Ureter (tissue), 1 donor: ENCODE data around the gene EPOP. TPM values are rescaled to one million over a fixed set of nuclear protein-coding genes. Genes with fewer than 3 reads are reported as not detected.
A peak's percentile ranks its signal among the peaks of the same experiment; 100 is the strongest.

Experiments used
- DNase-seq: peaks from one replicate; pipeline ENCODE4 v3.0.0-alpha.2; 2020; ENCODE audit warnings: low spot score
- total RNA-seq: library from RNA; stranded (reverse); gene quantifications from one replicate; pipeline ENCODE4 v1.2.4, GENCODE V29; 2023
- donor health status: DM: yes; HTN: yes; CAD: no.

The EPOP gene
- total RNA-seq, 1 donor from 2014 or later, result 3.4 TPM

DNA sequence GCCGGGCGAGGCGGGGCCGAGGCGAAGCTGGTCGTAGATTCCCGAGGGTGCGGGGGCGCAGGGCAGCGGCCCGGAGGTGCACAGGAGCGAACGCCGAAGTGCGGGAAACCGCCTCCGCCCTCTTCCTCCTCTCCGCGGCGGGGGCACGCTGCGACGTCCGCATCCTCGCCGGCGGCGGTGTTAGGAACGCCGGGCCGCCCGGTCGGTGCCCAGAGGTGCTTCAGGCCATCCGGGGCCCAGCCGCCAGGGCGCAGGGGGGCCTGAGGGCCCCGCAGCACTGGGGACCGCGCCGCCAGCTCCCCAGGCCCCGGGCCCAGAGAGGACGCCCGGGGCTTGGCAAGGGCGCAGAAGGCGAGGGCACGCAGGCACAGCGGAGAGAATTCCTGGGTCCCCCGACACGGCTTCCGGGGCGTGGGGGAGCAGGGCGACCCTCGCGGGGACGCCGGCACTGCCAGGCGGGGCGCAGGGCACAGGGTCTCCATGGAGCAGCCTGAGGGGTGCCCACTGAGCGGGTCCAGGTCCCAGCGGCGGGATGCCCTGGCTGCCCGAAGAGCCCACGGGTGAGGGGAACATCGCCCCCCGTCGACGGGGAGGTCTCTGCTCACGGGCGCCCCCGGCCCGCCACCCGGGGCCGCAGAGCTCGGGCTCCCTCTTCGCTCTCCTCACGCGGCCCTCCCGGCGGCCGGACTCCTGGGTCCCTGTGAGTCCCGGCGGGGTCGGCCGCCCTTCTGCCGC lies 576 bp downstream of the EPOP start:
- no peak for DNase-seq

DNA sequence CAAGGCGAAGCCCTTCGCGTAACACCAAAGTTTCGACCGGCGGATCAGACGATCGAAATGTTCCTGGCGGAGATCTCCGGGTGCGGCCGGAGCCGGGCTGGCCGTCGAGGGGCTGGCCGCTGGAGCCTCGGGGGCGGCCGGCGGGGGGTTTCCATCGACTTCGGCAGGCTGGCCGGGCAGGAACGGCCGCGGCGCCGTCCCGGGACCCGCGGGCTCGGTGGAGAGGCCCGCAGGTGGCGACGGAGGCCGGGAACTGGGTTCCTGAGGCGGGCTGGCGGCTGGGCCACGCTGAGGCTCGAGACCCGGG lies 1.1 kb downstream of the EPOP start:
- DNase-seq, result no peak

DNA sequence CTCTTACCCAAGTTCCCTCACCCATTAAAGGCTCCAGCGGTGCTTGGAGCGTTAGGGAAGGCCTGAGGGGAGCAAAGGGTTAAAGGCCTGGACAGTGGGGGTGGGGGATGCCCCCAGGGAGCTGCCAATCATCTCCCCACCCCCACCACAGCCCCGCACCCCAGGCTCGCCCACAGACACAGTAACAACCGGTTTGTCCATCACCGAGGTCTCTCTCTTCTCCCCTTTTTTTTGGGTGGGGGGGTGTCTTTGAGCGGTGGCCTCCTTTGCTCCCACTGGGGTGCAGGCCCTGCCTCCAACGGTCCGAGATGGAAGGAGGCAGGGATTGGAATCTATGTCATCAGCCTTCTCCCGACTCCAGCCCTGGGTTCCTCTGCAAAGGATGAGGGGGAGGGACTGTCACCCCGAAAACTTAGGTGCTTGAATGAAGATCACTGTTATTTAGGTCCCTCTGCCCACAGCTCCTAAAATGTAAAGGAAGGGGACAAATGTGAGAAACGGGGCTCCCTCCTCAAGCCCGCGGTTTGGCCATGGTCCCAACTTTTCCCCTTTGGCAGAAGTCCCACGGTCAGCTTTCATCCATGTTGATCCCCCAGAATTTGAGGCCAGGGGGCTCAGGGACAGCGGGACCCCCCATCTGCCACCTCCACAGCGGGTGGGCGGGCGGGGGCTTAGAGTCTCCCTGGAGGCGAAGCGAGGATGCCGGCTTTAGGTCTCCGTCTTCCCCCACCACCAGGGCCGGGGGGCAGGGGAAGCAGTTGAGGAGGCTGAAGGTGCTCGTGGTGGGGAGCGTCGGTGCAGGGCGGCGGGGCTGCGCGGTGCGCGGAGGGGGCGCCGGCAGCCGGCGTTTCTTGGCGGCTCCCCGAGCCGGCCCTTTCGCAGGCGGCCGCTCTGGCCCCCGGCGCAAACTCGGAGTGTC lies 1.7 kb downstream of the EPOP start:
- no peak for DNase-seq

DNA sequence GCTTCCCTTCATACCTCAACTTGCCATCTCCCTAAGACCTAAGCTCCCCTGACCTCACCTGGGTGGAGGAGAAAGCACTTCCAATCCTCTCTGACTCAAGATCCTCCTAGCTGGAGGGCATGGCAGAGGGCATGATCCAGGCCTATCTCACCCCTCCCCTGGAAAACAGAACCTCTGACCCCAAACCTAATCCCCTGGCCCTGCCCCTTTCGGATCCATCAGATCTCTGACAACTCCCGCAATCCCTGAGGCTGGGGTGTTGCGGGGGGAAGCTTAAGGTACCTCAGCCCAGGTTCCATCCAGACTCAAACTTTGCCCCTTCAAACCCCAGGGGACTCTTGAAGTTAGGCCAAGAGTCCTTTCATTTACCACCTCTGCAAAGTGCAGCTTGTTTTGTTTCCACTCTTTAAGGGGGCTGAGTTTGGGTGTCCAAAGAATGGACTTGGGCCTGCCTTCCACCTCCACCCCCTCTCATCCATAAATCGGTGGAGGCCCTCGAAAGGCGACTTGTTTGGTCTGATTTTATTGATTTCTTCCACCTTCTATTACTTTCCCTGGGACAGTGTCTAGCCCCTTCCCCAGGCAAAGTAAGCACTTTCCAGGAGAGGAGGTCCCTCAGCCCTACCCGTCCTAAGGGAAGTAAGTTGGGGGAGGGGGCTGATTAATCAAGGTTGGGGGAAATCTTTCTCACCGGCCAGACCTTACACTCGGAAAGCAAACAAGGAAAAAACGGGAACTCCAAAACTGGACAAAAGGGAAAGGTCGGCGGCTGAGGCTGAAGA lies 2.6 kb downstream of the EPOP start:
- DNase-seq, result no peak

DNA sequence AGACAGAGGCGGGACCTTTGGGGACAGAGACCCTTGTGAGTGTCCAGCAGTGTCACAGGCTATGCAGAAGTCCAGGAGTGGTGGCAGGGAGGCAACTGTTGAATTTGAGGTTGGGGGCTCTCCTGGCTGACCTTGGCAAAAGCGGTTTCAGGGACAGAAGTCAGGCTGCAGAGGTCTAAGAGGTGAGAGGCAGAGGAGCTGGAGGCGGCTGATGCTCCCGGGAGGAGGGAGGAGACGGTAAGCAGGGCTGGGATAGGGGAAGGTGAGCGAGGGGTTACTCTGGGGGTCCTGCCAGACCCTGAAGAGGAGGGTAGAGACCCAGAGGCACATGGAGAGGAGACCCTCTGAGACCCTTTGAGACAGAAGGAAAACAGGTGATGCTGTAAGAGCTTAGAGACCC lies 5.2 kb downstream of the EPOP start:
- DNase-seq, result no peak

DNA sequence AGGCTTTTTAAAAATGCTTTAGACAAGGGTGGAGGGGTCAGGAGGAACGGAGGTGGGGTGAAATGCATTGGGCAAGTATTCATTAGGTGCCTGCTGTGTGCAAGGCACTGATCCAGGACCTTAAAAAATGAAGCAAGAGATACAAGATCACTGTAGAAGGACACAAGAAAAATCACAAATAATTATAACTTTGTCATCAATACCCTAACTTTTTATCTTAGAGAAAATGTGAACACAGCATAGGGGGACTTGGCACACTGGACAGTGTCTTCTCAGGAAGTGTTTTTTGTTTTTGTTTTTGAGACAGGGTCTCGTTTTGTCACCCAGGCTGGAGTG lies 7.0 kb downstream of the EPOP start:
- no peak for DNase-seq

DNA sequence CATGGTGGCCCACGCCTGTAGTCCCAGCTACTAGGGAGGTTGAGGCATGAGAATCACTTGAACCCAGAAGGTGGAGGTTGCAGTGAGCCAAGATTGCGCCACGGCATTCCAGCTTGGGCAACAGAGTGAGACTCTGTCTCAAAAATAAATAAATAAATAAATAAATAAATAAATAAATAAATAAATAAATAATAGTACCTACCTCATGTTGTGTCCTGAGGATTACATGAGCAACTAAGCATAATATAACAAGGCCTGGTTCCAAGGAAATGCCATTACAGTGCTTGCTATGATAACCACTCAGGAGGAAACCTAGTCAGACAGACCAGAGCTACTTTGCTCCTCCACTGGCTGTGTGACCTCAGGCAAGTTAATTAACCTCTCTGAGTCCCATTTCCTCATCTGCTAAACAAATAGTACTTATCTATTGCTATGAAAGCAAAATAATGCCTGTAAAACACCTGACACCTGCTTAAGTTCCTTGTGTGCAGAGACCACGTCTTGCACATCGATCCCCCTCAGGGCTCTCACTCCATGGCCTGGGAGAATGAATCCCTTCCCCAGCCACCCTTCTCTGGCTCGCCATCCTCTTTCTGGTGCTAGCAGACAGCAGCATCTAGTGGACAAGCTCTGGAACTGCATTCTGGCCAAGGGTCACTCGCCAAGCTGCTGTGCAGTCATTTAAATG lies 7.5 kb downstream of the EPOP start:
- DNase-seq, result peak; percentile 76

DNA sequence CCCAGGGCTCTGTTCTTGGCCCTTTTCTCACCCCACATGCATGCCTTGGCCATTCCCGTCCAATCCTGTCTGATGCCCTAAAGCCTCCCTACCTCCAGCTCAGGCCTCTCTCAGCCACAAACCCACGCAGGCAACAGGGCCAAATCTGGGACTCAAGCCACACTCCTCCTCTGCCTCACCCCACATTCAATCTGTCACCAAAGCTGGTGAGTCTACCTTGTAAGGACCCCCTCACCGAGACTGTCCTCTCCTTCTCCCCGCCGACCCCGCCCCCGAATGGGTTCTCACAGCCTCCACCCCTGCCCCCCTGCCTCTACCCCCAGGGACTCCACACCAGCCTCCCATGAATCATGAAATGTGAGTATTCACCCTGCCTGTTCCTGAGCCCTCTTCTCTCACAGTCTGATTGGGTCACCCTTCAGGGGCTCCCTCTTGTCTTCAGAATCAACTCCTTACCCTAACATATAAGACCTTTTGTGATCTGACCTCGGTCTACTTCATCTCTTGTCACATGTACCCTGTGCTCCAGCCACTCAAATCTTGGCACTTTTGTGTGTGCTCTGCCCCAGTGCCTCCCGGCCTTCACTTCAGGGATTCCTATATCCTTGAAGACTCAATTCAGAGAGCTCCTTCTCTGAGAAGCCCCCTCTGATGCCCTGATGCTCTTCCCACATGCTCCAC lies 10.7 kb downstream of the EPOP start:
- no peak for DNase-seq

DNA sequence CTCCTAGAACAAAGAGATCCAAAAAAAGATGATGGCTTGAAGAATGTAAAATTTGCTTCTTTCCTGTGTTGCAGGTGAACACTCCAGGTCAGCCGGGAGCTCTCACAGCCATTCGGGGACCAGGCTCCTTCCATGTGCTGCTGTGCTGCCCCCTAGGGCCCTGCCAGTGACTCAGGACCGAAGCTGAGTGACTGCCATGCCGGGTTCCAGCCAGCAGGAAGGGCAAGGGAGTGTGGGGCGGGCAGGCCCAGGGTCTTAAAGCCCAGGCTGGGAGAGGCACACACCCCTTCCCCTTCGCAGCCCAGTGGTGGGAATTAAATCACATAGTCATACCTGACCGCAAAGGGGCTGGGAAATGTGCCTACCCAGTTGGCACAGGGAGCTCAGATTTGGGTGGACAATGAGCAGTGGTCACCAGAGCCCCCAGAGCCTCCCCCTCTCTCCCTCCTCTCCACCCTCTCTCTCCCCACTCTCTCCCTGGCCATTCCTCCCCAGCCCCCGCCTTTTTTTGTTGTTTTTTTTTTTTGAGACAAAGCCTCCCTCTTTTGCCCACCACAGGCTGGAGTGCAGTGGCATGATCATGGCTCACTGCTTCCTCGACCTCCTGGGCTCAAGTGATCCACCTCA lies 11.5 kb downstream of the EPOP start:
- peak; percentile 61 for DNase-seq

DNA sequence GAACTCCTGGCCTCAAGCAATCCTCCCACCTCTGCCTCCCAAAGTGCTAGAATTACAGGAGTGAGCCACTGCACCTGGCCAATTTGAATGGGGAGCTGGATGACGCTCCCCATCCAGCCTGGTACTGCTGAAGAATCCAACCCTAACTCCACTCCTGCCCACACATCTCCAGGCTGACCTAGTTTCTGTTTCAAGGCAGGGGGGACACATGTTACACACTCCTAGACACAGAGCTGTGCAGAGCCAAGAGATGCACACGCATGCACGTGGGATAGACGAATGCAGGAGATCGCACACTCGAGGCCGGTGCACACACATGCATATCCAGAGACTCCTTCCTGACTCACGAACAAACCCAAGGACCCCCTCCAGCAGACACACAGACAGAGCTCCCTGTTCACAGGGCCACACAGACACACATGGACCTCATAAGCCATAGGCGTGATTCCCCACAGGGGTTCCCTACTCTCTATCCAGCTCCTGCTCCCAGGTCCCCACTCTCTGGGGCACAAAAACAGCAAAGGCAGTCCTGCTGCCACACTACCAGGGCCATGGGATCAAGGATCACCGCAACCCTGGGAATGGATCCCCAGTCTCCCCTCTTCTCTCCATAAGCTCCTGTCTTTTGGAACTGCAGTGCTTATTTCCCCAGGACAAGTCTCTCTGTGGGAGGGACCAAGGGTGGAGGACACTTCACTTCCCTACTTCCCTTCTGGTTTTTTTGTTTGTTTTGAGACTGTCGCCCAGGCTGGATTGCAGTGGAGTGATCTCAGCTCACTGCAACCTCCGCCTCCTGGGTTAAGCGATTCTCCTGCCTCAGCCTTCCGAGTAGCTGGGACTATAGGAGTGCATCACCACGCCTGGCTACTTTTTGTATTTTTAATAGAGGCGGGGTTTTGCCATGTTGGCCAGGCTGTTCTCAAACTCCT lies 14.4 kb downstream of the EPOP start:
- DNase-seq, result no peak

DNA sequence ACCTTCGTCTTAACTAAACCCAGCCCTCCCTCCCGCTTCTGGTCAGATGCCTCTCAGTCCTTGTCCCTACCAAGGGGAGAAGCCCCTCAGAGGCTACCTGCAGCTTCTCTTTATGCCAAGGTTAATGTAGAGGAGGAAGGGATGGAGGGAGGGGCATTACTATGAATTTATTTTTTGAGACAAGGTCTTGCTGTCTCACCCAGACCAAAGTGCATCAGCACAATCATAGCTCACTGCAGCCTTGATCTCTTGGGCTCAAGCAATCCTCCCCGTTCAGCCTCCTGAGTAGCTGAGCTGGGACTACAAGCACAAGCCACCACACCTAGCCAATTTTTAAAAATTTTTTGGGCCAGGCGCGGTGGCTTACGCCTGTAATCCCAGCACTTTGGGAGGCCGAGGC lies 15.3 kb downstream of the EPOP start:
- no peak for DNase-seq

DNA sequence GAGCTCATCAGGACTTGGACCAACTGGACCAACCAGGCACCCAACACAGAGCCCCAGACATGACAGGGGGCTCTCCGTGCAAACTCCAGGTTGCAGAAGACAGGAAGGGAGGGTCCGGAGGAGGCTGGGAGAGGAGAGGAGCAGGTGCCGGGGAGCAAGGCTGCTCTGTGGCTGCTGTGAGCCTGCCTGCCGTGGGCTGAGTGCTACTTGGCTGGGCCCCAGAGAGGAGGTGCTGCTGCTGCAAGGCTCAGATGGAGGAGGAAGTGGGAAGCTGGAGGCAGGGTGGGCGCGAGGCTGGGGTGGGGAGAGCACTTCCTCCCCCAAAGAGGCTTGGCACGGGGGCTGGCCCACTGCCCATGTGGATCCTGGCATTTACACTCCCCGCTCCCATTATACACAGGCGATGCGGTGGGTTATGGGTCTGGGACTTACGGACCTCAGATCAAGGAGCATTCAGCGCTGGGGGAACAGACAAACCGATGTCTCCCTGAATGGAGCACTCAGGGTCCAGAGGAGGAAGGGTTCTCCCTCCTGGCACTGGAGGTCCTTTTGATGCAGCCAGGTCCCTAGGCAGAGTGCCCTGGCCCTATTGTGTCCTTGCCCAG lies 15.9 kb downstream of the EPOP start:
- no peak for DNase-seq

DNA sequence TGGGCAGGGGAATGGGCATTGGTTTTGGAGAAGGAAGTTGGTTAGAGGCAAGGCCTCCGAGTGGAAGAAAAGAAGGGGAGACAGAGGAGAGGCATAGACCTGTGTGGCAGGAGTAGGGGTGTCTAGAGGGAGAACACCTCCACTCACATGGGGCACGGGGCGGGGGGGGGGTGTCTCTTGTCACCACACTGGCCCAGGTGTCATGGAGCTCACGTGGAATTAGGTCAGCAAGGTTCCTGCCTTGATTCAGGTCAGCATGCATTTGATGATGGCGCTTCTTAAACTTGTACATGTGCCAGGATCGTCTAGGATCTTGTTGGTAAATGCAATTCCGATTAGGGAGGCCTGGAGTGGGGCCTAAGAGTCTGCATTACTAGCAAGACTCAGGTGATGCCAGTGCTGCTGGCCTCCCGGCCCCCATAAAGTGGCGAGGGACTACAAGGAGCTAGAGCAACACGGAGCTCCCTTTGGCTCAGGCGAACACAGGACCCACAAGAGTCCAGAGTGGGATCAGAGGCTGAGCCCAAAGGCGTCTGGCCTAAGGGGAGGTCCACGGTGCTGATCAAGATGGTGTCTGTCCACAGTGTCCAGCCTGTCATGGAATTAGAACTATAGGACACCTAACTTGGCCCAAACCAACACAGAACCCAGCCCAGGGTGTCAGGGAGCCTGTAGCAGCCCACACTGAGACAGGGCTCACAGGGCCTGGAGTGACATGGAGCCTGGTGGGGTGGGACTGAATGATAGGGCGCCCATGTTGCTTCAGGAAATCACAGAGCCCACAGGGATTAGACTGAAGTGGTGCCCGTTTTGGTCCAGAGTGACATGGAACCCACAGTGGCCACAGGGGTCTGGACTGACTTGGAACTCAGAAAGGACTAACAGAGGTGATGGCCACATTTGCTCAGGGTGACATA lies 16.7 kb downstream of the EPOP start:
- DNase-seq, result no peak

DNA sequence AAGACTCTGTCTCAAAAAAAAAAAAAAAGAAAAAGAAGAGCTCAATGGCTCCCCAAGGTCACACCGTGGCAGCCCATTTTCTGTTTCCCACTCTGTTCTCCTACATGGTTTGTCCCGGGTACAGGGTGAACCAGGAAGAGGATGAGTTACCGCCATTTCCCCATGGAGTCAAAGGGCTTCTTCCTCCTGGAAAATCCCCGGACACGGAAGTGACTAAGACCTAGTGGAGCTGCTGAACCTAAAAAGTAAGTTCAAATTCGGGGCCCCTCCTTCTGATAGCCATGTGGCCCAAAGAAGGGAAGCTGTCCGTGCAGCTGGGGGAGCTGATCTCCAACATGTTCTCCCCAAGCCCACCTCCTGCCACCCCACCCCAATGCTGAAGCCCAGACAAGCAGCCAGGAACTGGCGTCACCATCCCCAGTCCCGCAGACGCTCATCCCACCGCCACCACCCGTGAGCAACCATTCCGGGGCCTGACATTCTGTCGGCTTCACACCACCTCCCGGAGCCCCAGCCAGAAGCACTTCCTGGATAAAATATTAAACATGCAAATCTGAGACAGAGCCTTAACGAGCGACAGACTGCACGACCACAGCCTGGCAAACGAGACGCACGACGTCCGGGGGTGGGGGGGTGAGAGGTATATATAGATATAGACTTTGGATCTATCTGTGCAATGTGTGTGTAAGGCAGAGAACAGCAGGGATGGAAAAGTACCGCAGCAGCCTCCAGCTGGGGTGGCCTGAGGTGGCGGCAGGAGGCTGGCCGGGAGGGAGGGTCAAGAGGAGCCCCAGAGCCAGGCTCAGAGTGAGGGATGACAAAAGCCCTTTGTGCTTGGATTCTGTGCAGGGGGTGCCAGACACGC lies 17.6 kb downstream of the EPOP start:
- DNase-seq, result no peak

DNA sequence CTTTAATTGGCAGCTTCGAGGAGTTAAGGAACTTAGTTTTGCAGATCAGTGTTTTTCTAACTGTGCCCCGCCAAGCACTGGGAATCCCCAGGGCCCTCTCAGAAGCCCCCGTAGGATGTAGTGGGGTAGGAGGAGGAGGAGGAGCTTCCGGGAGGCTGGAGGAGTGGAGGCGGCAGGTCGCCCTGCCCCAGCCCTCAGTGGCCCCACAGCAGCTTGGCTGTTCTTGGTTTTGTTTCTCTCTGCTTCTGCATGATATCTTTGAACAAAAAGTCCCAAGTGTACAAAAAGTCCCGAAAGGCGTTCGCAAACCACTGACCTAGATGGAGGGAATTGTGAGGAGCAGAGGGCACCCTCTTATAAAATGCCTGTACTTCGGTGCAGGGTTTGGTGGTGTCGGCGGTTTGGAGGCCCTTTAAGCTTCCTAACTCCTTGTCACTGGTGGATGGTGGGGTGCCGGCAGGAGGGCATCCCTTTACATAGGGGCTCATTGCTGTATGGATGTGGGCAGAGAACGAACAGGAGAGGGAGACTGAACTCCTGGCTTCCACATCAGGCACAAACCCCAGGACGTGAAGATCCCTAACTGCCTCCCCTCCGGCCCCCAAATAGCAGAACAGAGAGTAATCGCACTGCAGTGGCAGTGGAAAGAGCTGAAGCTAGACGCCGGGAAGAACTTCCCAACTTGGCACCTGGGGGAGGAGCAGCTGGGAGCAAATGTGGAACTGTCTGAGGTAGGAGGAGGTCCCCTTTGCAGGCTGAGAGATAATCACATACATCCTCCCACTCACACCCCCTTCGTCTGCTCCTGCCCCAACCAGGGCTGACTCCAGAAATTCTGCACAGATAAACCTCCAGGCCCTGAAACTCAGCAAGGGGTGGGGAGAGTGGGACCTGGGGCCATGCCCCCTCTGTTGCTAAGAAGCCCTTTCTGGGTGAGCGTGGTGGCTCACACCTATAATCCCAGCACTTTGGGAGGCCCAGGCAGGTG lies 20.1 kb downstream of the EPOP start:
- DNase-seq, result no peak

DNA sequence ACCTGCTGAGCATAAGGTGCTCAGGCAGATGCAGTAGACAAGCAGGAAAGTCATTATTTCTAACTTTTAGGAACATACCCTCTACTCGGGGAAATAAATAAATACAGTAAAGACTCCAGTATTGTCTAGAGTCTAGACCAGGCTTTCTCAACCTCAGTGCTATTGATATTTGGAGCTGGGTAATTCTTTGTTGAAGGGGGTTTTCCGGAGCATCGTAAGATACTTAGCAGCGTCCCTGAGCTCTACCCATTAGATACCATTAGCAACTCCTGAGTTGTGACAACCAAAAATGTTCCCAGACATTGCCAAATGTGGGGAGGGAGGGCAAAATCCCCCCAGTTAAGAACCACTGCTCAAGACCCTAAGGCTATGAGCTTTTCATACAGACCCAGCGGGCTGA lies 21.1 kb downstream of the EPOP start:
- DNase-seq, result no peak
